Activated CD8-positive, alpha-beta memory T cell treated with anti-CD3 and anti-CD28 coated beads, Interleukin-2, amount 50 U/mL, for 1 hour (primary cell): ENCODE results near the gene C1QTNF9B.

Experiments used
- DNase-seq: peaks from one replicate; pipeline ENCODE4 v3.0.0-alpha.2; 2020; ENCODE audit errors: extremely low read depth

The C1QTNF9B gene

DNA sequence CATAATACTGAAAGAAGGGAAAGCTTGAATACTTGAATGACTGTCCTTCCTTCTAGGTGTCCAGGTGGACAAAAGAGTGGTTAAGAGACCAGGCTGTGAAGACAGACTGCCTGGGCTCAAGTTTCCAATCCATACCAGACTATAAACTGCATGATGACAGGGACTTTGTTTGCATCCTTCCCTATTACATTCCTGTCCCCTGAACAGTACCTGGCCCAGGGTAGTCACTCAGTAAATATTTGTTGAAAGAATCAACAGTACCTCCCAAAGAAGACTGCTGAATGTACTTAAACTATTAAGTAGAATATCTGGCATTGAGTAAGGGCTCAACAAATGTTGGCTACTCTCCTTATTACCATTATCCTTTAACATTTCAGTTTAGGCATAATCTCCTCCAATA is 37.8 kb downstream of the C1QTNF9B start:
- no peak for DNase-seq

DNA sequence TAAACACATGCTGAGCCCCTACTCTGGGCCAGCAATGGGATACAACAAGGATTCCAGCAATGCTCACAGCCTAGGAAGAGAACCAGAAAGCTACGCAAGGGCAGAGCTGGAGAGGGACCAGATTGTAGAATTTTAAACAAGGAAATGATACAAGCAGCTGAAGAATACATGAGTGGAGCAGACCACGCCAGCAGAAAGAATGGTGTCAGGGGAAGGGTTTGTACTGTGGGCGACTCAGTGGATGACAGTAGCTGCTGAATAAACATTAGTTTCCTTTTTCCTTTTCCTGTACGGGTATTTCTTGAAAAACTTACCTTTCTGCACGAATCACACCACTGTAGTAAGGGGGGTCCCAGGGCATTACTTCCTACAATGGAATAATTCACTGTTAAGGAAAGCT is 38.8 kb downstream of the C1QTNF9B start:
- DNase-seq, result no peak

GRCh38 chr13:23856008-23856750 is 41.1 kb downstream of the C1QTNF9B start:
- no peak for DNase-seq

- no peak for DNase-seq
Observed at GRCh38 chr13:23855360-23855759, 41.9 kb downstream of the C1QTNF9B start.

GRCh38 chr13:23852351-23852750 is 45.0 kb downstream of the C1QTNF9B start:
- no peak for DNase-seq

DNA sequence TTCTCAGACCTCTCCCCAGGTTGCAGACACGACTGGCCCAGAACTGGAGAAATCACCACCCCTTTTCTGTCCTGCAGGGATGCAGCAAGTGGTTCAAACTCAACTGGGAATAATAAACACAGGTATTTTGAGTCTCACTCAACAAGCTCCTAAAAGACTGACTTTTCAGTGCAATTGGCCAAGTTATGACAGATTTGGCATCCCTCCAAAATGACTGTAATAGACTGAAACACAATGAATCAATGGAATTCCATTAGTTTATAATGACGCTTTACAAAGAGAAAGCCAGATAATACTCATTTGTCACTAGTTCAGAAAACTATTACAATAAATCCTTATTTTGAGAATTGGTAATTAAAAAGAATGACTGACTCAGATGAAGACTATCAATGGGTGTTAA is 46.2 kb downstream of the C1QTNF9B start:
- no peak for DNase-seq

- no peak for DNase-seq
Observed at GRCh38 chr13:23850134-23850533, 47.2 kb downstream of the C1QTNF9B start.

DNA sequence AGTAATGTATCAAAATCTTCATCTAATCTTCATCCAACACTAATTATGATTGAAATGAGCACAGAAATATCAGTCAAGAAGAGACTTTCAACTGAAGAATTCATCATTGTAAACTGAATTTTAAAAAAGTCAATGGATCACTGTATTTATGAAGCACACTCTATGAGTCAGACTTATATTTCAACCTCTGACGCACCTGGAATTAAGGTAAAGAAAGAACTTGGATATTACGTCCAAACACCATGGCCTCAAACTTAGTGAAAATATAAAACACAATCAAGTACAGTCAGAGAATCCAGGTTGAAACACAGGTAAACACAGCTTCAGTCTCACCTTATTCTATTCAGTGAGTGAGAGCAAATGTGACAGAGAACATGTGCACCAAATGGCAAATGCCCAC is 47.6 kb downstream of the C1QTNF9B start:
- no peak for DNase-seq

DNA sequence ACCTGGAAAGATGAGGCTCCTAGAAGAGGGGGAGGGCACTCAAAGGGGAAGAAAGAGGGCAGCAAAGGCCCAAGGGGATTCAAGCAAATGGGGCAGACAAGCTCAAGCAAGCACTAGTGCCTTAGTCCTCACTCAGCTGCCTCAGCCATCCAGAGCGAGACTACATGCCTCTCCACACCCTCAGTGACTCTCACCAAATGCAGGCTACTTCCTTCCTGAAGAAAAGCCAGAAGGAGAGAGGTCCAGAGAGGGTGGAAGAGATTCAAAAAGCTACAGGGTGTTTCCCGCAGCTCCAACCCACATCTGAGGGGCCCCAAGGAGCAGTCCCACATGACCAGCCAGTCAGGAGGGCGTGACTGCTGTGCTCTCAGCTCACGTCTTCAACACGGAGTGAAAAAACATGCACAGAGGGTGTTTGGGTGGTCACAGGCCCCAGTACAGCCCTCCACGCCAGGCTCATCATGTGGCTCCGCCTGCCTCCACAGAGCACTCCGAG is 48.6 kb downstream of the C1QTNF9B start:
- no peak for DNase-seq

DNA sequence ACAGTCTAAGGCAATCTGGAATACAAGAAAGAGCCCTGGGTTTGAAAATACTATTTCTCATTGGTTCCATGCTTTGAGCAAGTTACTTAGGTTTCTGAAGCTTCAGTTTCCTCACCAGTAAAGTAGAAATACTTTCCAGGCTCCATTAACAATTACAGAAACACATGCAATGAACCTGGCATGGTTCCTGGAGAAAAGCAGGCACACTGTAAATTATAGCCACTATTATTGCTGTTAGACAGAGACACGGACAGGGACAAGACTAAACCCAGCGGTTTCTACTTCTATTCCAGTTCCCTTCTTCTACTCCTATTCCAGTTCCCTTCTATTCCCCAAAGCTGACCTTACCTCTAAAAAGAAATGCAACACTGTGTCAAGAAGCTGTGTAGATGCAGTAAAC is 49.3 kb downstream of the C1QTNF9B start:
- no peak for DNase-seq

DNA sequence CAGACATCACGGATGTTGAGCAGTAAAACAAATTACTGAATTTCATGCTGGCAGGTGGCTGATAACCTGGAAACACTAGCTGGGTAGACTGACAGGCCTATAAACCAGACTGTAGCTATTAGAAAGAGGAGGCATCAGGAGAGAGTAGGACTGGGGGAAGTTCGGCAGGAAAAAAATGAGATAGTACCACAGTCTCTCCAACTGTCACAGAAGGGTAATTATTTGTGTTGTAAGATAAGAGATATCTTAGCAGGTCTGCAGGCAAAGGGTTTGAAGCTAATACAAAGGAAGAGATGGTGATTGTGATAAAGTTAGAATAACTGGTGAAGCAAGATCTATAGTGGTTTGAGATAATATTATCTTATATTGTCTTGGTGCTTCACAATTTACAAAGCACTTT is 49.8 kb downstream of the C1QTNF9B start:
- no peak for DNase-seq

DNA sequence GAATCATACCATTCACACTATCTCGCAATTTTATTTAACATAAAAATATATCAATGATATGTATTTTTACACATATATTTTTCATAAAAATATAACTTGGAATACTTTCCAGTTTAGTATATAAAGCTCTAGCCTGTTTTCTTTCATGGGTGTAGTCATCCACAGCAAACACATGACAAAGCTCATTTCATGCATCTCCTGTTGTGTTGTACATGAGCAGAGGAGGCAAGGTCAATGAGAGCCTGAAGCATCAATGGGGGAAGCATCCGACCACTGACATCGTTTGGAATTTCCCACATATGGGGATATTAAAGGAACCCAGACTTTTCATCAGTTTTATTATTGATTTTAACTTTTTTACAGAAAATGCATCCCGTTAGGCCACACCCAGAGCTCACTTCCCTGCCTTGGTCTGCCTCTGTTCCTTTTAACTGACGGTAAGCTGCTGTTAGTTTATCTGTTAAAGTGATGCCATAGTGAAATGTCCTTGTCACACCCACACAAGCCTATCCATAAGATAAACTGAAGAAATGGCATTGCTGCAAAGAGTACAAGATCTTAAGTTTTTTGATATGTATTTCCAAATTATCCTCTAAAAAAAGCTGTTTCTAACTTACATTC is 52.1 kb downstream of the C1QTNF9B start:
- no peak for DNase-seq

GRCh38 chr13:23844132-23844531 is 53.2 kb downstream of the C1QTNF9B start:
- no peak for DNase-seq

GRCh38 chr13:23843436-23843835 is 53.9 kb downstream of the C1QTNF9B start:
- DNase-seq, result no peak

DNA sequence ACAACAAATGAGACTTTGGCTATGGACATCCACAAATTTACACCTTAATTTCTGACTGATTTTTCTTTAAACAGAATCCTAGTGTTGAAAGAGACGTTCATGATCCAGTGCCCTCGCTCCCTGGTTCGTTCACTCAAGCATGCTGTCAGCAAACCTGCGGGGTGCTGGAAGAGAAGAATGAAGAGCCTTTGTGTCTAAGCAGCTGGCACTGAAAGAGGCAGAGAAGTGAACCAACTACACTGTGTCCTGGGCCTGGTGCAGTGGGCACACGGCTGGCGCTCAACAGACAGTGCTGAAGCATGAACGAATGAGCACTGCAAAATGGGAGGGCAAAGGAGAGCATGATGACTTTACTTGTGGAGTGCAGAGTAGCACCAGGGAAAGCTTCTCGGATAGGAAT is 54.9 kb downstream of the C1QTNF9B start:
- DNase-seq, result no peak
